Mononuclear cell (primary cell): ENCODE data around the gene MFSD2A. TPM values are rescaled to one million over a fixed set of nuclear protein-coding genes. Genes with fewer than 3 reads are reported as not detected.

Experiments used
- H3K27me3 ChIP-seq: 2 replicates; pipeline ENCODE4 v1.6.0; 2011; ENCODE audit warnings: low read length, control low read depth; ENCODE audit not compliant: insufficient read depth
- H3K4me1 ChIP-seq: 2 replicates; pipeline ENCODE4 v1.5.1; 2011; ENCODE audit warnings: mild to moderate bottlenecking, low read length, control low read depth; ENCODE audit not compliant: insufficient read depth
- H3K4me3 ChIP-seq: 2 replicates; pipeline ENCODE4 v1.5.1; 2011; ENCODE audit warnings: mild to moderate bottlenecking, low read length, moderate library complexity
- H3K9me3 ChIP-seq: 2 replicates; pipeline ENCODE4 v1.5.1; 2011; ENCODE audit warnings: low read depth, mild to moderate bottlenecking, control low read depth, low read length
- total RNA-seq: library from RNA; depleted of rRNA; stranded (reverse); fragments of >200 nt; gene quantifications from one replicate; pipeline ENCODE4 v1.2.3, GENCODE V29; 2012

MFSD2A gene
- total RNA-seq, 1 donor: 8.4 TPM

GRCh38 chr1:39928809-39929587 is 25.9 kb upstream of the MFSD2A start:
- peaks cover 54% of the 10 kb centered on the region for H3K4me1 ChIP-seq
- no peaks in the 10 kb centered on the region for H3K9me3 ChIP-seq
- no peak overlapping the region for H3K4me3 ChIP-seq
- H3K27me3 ChIP-seq: no peaks in the 10 kb centered on the region

- no peaks in the 10 kb centered on the region for H3K9me3 ChIP-seq
- no peaks in the 10 kb centered on the region for H3K27me3 ChIP-seq
- peaks cover 77% of the 10 kb centered on the region for H3K4me1 ChIP-seq
- no peak overlapping the region for H3K4me3 ChIP-seq
Measured at GRCh38 chr1:39933956-39934941, 20.7 kb upstream of the MFSD2A start.

- Histone ChIP-seq H3K27me3 (no peaks in the 10 kb centered on the region), H3K4me3 (peak overlapping the region; percentile 23), H3K9me3 (no peaks in the 10 kb centered on the region), H3K4me1 (peaks cover 87% of the 10 kb centered on the region)
Measured at GRCh38 chr1:39936724-39937491, 18.0 kb upstream of the MFSD2A start.

- no peaks in the 10 kb centered on the region for H3K27me3 ChIP-seq
- no peak overlapping the region for H3K4me3 ChIP-seq
- H3K4me1 ChIP-seq: peaks cover 74% of the 10 kb centered on the region
- H3K9me3 ChIP-seq: no peaks in the 10 kb centered on the region
Measured at GRCh38 chr1:39938856-39939255, 16.1 kb upstream of the MFSD2A start.

GRCh38 chr1:39940253-39940652 is 14.7 kb upstream of the MFSD2A start:
- Histone ChIP-seq H3K9me3 (no peaks in the 10 kb centered on the region), H3K4me3 (no peak overlapping the region), H3K27me3 (no peaks in the 10 kb centered on the region), H3K4me1 (peaks cover 60% of the 10 kb centered on the region)

- no peaks in the 10 kb centered on the region for H3K27me3 ChIP-seq
- H3K4me3 ChIP-seq: no peak overlapping the region
- H3K4me1 ChIP-seq: peaks cover 50% of the 10 kb centered on the region
- H3K9me3 ChIP-seq: no peaks in the 10 kb centered on the region
Measured at GRCh38 chr1:39940980-39941871, 13.7 kb upstream of the MFSD2A start.

GRCh38 chr1:39943471-39944290 is 11.3 kb upstream of the MFSD2A start:
- H3K9me3 ChIP-seq: no peaks in the 10 kb centered on the region
- H3K4me1 ChIP-seq: peaks cover 31% of the 10 kb centered on the region
- no peaks in the 10 kb centered on the region for H3K27me3 ChIP-seq
- H3K4me3 ChIP-seq: no peak overlapping the region

- Histone ChIP-seq H3K4me1 (peaks cover 22% of the 10 kb centered on the region), H3K4me3 (no peak overlapping the region), H3K9me3 (no peaks in the 10 kb centered on the region), H3K27me3 (no peaks in the 10 kb centered on the region)
Measured at GRCh38 chr1:39944410-39945112, 10.4 kb upstream of the MFSD2A start.

GRCh38 chr1:39946216-39946615 is 8.7 kb upstream of the MFSD2A start:
- Histone ChIP-seq H3K27me3 (no peaks in the 10 kb centered on the region), H3K4me1 (peaks cover 6% of the 10 kb centered on the region), H3K4me3 (no peak overlapping the region), H3K9me3 (no peaks in the 10 kb centered on the region)

GRCh38 chr1:39947260-39947659 is 7.7 kb upstream of the MFSD2A start:
- Histone ChIP-seq H3K9me3 (no peaks in the 10 kb centered on the region), H3K27me3 (no peaks in the 10 kb centered on the region), H3K4me1 (peaks cover 9% of the 10 kb centered on the region), H3K4me3 (no peak overlapping the region)

- H3K4me3 ChIP-seq: no peak overlapping the region
- H3K4me1 ChIP-seq: peaks cover 19% of the 10 kb centered on the region
- no peaks in the 10 kb centered on the region for H3K27me3 ChIP-seq
- H3K9me3 ChIP-seq: no peaks in the 10 kb centered on the region
Measured at GRCh38 chr1:39949891-39950290, 5.1 kb upstream of the MFSD2A start.

GRCh38 chr1:39951926-39952325 is 3.0 kb upstream of the MFSD2A start:
- H3K4me3 ChIP-seq: no peak overlapping the region
- H3K4me1 ChIP-seq: peaks cover 38% of the 10 kb centered on the region
- H3K27me3 ChIP-seq: no peaks in the 10 kb centered on the region
- no peaks in the 10 kb centered on the region for H3K9me3 ChIP-seq
